Panc1 (cell line): ENCODE results near the gene ZNF566.

ENCODE experiments used
- POLR2AphosphoS5 ChIP-seq: IDR thresholded peaks from 2 replicates; pipeline ENCODE4 v1.6.1; 2012; ENCODE audit warnings: mild to moderate bottlenecking, low read depth, low read length, moderate library complexity
- TCF7L2 ChIP-seq: IDR thresholded peaks from 2 replicates; pipeline ENCODE4 v1.6.1; 2011; ENCODE audit warnings: mild to moderate bottlenecking, low read depth, low read length, inconsistent platforms
- TF ChIP-seq, protein P1 (sequence below): fragments of 450-650 bp; IDR thresholded peaks from 2 replicates; pipeline ENCODE4 v1.5.1; 2017; ENCODE audit warnings: mild to moderate bottlenecking
- TF ChIP-seq, protein P2 (sequence below), 2 experiments: IDR thresholded peaks; 2 replicates each; pipeline ENCODE4 v1.6.1; 2011 to 2012; ENCODE audit warnings: low read depth in 2 of 2, control low read depth in 1 of 2, low read length in 1 of 2, mild to moderate bottlenecking in 1 of 2, moderate library complexity in 1 of 2; ENCODE audit not compliant: insufficient read depth in 1 of 2

DNA sequence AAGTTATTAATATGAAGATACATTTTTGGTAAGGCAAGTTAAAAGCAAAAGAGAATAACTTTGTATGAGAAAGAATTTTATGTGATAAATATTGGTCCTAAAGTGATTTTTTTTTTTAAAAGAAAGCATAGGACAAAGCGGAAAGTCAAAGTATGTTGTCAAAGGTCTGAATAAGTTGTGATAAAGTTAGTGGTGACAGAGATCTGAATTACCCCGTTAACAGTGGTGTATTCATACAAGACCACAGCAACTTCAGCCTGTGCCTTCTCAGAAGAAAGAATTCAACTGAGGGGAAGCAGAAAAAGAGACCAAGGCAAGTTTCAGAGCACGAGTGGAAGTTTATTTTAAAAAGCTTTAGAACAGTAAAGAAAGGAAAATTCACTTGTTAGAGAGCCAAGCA is 19.0 kb upstream of the ZNF566 start:
- TF ChIP-seq, protein P1, sequence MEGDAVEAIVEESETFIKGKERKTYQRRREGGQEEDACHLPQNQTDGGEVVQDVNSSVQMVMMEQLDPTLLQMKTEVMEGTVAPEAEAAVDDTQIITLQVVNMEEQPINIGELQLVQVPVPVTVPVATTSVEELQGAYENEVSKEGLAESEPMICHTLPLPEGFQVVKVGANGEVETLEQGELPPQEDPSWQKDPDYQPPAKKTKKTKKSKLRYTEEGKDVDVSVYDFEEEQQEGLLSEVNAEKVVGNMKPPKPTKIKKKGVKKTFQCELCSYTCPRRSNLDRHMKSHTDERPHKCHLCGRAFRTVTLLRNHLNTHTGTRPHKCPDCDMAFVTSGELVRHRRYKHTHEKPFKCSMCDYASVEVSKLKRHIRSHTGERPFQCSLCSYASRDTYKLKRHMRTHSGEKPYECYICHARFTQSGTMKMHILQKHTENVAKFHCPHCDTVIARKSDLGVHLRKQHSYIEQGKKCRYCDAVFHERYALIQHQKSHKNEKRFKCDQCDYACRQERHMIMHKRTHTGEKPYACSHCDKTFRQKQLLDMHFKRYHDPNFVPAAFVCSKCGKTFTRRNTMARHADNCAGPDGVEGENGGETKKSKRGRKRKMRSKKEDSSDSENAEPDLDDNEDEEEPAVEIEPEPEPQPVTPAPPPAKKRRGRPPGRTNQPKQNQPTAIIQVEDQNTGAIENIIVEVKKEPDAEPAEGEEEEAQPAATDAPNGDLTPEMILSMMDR: no peak
- TF ChIP-seq POLR2AphosphoS5 (no peak), TCF7L2 (no peak)
- TF ChIP-seq, protein P2, sequence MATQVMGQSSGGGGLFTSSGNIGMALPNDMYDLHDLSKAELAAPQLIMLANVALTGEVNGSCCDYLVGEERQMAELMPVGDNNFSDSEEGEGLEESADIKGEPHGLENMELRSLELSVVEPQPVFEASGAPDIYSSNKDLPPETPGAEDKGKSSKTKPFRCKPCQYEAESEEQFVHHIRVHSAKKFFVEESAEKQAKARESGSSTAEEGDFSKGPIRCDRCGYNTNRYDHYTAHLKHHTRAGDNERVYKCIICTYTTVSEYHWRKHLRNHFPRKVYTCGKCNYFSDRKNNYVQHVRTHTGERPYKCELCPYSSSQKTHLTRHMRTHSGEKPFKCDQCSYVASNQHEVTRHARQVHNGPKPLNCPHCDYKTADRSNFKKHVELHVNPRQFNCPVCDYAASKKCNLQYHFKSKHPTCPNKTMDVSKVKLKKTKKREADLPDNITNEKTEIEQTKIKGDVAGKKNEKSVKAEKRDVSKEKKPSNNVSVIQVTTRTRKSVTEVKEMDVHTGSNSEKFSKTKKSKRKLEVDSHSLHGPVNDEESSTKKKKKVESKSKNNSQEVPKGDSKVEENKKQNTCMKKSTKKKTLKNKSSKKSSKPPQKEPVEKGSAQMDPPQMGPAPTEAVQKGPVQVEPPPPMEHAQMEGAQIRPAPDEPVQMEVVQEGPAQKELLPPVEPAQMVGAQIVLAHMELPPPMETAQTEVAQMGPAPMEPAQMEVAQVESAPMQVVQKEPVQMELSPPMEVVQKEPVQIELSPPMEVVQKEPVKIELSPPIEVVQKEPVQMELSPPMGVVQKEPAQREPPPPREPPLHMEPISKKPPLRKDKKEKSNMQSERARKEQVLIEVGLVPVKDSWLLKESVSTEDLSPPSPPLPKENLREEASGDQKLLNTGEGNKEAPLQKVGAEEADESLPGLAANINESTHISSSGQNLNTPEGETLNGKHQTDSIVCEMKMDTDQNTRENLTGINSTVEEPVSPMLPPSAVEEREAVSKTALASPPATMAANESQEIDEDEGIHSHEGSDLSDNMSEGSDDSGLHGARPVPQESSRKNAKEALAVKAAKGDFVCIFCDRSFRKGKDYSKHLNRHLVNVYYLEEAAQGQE (IDR thresholded peaks at IDR 0.05; ENCODE audit: insufficient read depth in 1 of 2, low read depth in 2 of 2, low read length in 1 of 2): no peak
